ENCODE results near the gene ACSF3.
"Not testable (repeated sequence)": the region's sequence is repeated elsewhere in the genome, so short reads cannot be mapped to it uniquely, and the experiment has no call there.

Gene ACSF3

GRCh38 chr16:89179656-89180315 lies 86.1 kb downstream of the ACSF3 start:
- H3K9me3 ChIP-seq (ENCODE audit: low read depth, low read length): no peaks in the 10 kb centered on the region
- no peaks in the 10 kb centered on the region for H3K36me3 ChIP-seq (ENCODE audit: insufficient read depth, low read length)
- H3K4me3 ChIP-seq: no peak overlapping the region
- H3K27ac ChIP-seq: no peak overlapping the region
- H3K9ac ChIP-seq (ENCODE audit: insufficient read length): no peak overlapping the region
- TF ChIP-seq FOXP2 (optimal IDR thresholded peaks at IDR 0.05; ENCODE audit: control extremely low read depth, extremely low read length, insufficient read depth) (no peak), POLR2AphosphoS5 (IDR thresholded peaks at IDR 0.05; ENCODE audit: borderline replicate concordance, low read depth, low read length) (no peak), EZH2 (IDR thresholded peaks at IDR 0.05) (no peak)
- DNase-seq (ENCODE audit: low read depth, low spot score): no peak

- Histone ChIP-seq H3K9me3 (ENCODE audit: low read depth, low read length) (no peaks in the 10 kb centered on the region), H3K4me3 (no peak overlapping the region), H3K9ac (ENCODE audit: insufficient read length) (no peak overlapping the region), H3K27ac (no peak overlapping the region), H3K36me3 (ENCODE audit: insufficient read depth, low read length) (no peaks in the 10 kb centered on the region)
- no peak for DNase-seq (ENCODE audit: low read depth, low spot score)
- TF ChIP-seq POLR2AphosphoS5 (IDR thresholded peaks at IDR 0.05; ENCODE audit: borderline replicate concordance, low read depth, low read length) (no peak), FOXP2 (optimal IDR thresholded peaks at IDR 0.05; ENCODE audit: control extremely low read depth, extremely low read length, insufficient read depth) (no peak)
These were observed 89.8 kb downstream of the ACSF3 start for GRCh38 chr16:89183463-89183862.

- DNase-seq (ENCODE audit: low read depth, low spot score): no peak
- no peak overlapping the region for H3K9ac ChIP-seq (ENCODE audit: insufficient read length)
- H3K36me3 ChIP-seq (ENCODE audit: insufficient read depth, low read length): no peaks in the 10 kb centered on the region
These were observed 90.5 kb downstream of the ACSF3 start for GRCh38 chr16:89183975-89184676.

GRCh38 chr16:89184677-89184932 lies 91.0 kb downstream of the ACSF3 start:
- H3K36me3 ChIP-seq (ENCODE audit: insufficient read depth, low read length): no peaks in the 10 kb centered on the region
- no peak overlapping the region for H3K27ac ChIP-seq
- no peak overlapping the region for H3K9ac ChIP-seq (ENCODE audit: insufficient read length)
- H3K4me3 ChIP-seq: no peak overlapping the region
- no peak for DNase-seq (ENCODE audit: low read depth, low spot score)
- no peaks in the 10 kb centered on the region for H3K9me3 ChIP-seq (ENCODE audit: low read depth, low read length)
- TF ChIP-seq POLR2AphosphoS5 (IDR thresholded peaks at IDR 0.05; ENCODE audit: borderline replicate concordance, low read depth, low read length): no peak

More at GRCh38 chr16:89183975-89184676, 90.5 kb downstream of the ACSF3 start:
- TF ChIP-seq EZH2 (IDR thresholded peaks at IDR 0.05) (no peak), POLR2AphosphoS5 (IDR thresholded peaks at IDR 0.05; ENCODE audit: borderline replicate concordance, low read depth, low read length) (no peak), FOXP2 (optimal IDR thresholded peaks at IDR 0.05; ENCODE audit: control extremely low read depth, extremely low read length, insufficient read depth) (no peak)
- H3K4me3 ChIP-seq: no peak overlapping the region
- no peaks in the 10 kb centered on the region for H3K9me3 ChIP-seq (ENCODE audit: low read depth, low read length)
- H3K27ac ChIP-seq: no peak overlapping the region

GRCh38 chr16:89184933-89185794 lies 91.5 kb downstream of the ACSF3 start:
- H3K36me3 ChIP-seq (ENCODE audit: insufficient read depth, low read length): no peaks in the 10 kb centered on the region
- no peak overlapping the region for H3K4me3 ChIP-seq
- DNase-seq (ENCODE audit: low read depth, low spot score): no peak
- TF ChIP-seq POLR2AphosphoS5 (IDR thresholded peaks at IDR 0.05; ENCODE audit: borderline replicate concordance, low read depth, low read length): no peak
- H3K27ac ChIP-seq: no peak overlapping the region
- no peak overlapping the region for H3K9ac ChIP-seq (ENCODE audit: insufficient read length)
- no peaks in the 10 kb centered on the region for H3K9me3 ChIP-seq (ENCODE audit: low read depth, low read length)

- not testable (repeated sequence) for DNase-seq (ENCODE audit: low read depth, low spot score); H3K9me3 ChIP-seq (ENCODE audit: low read depth, low read length); H3K4me3 ChIP-seq; H3K9ac ChIP-seq (ENCODE audit: insufficient read length); H3K27ac ChIP-seq; H3K36me3 ChIP-seq (ENCODE audit: insufficient read depth, low read length)
These were observed 92.4 kb downstream of the ACSF3 start for GRCh38 chr16:89185887-89186592.

- DNase-seq (ENCODE audit: low read depth, low spot score); H3K27ac ChIP-seq; H3K9me3 ChIP-seq (ENCODE audit: low read depth, low read length); H3K9ac ChIP-seq (ENCODE audit: insufficient read length); H3K36me3 ChIP-seq (ENCODE audit: insufficient read depth, low read length); H3K4me3 ChIP-seq: not testable (repeated sequence)
These were observed 93.0 kb downstream of the ACSF3 start for GRCh38 chr16:89186593-89187031.

GRCh38 chr16:89187032-89187769 lies 93.5 kb downstream of the ACSF3 start:
- Histone ChIP-seq H3K27ac (no peak overlapping the region), H3K4me3 (no peak overlapping the region), H3K9me3 (ENCODE audit: low read depth, low read length) (no peaks in the 10 kb centered on the region), H3K36me3 (ENCODE audit: insufficient read depth, low read length) (no peaks in the 10 kb centered on the region), H3K9ac (ENCODE audit: insufficient read length) (no peak overlapping the region)
- no peak for DNase-seq (ENCODE audit: low read depth, low spot score)
- no peak for TF ChIP-seq FOXP2 (optimal IDR thresholded peaks at IDR 0.05; ENCODE audit: control extremely low read depth, extremely low read length, insufficient read depth)
- TF ChIP-seq EZH2 (IDR thresholded peaks at IDR 0.05): no peak
- no peak for TF ChIP-seq POLR2AphosphoS5 (IDR thresholded peaks at IDR 0.05; ENCODE audit: borderline replicate concordance, low read depth, low read length)

Data from SK-N-MC (cell line).